ENCODE results near the gene IL34. TPM values are rescaled to one million over a fixed set of nuclear protein-coding genes. Genes with fewer than 3 reads are reported as not detected.

Gene IL34
- polyA plus RNA-seq, 1 of the 3 experiments (the other 2 are of a cell fraction), result 0.18 TPM

- peak overlapping the region; percentile 60; the same call in 1 of the 2 replicates for H2AFZ ChIP-seq (ENCODE audit: low read depth)
- no peaks in the 10 kb centered on the region for H4K20me1 ChIP-seq (ENCODE audit: insufficient read depth)
- peak overlapping the region; percentile 60 for H3K9ac ChIP-seq
- H3K9me2 ChIP-seq, result no peaks in the 10 kb centered on the region
- CTCF ChIA-PET, result interaction anchor here (0.8 to 3.3 kb wide), 14 partner anchors 9 to 66 kb away, joined by 3 to 25 read pairs (median 5); no protein-coding TSS in a partner anchor
- no peaks in the 10 kb centered on the region for H3K27me3 ChIP-seq (ENCODE audit: insufficient read depth)
- H3K9me3 ChIP-seq, result no peaks in the 10 kb centered on the region
- peak overlapping the region; percentile 96 for H3K27ac ChIP-seq (ENCODE audit: low read depth in 2 of 2, low read length in 1 of 2)
- H3K4me1 ChIP-seq (ENCODE audit: control insufficient read depth in 1 of 2, insufficient read depth in 2 of 2, low read depth in 1 of 2, low read length in 1 of 2), result peaks cover 54 to 73% of the 10 kb centered on the region in 2 experiments; a peak in 3 of 4 replicates
- no peaks in the 10 kb centered on the region for H3K79me2 ChIP-seq (ENCODE audit: insufficient read depth)
- H3K4me3 ChIP-seq (ENCODE audit: low read depth in 2 of 2, low read length in 1 of 2), result no peak overlapping the region
- peak overlapping the region; percentile 60 for H3K4me2 ChIP-seq
- TF ChIP-seq GATA2 (CRISPR knock-in tag; IDR thresholded peaks at IDR 0.05) (no peak), MXI1 (IDR thresholded peaks at IDR 0.05; ENCODE audit: low read depth, low read length) (peak; percentile 14; the same call in 1 of the 2 replicates)
- POLR2A ChIA-PET, result interaction anchor here (0.8 to 1.7 kb wide), 7 partner anchors 8 to 585 kb away, joined by 3 to 17 read pairs (median 4); partner anchors contain the start of gene CMTR2
- 82% methylated on average over 6 of the region's 6 CpGs for WGBS (ENCODE audit: low lambda C conversion rate)
- H3F3A ChIP-seq (replicated peaks; ENCODE audit: insufficient read depth), result peaks cover 32% of the 10 kb centered on the region
- H3K36me3 ChIP-seq (replicated peaks in 1 of 2; ENCODE audit: control insufficient read depth in 1 of 2, insufficient read depth in 2 of 2, low read length in 1 of 2), result no peaks in the 10 kb centered on the region
- DNase-seq, result no peak
Measured at GRCh38 chr16:70703835-70704381, 57.5 kb downstream of the IL34 start.

- peak overlapping the region; percentile 96 for H3K27ac ChIP-seq (ENCODE audit: low read depth in 2 of 2, low read length in 1 of 2)
- CTCF ChIA-PET, result interaction anchor here (2.0 to 3.3 kb wide), 4 partner anchors 9 to 65 kb away, joined by 8 to 25 read pairs (median 18); no protein-coding TSS in a partner anchor
- 0 out of 2 replicates have a peak overlapping the region, but pooled peaks have one; percentile 60 for H3K9ac ChIP-seq
- TF ChIP-seq USF1 (IDR thresholded peaks at IDR 0.05; ENCODE audit: borderline replicate concordance, low read depth), result no peak
- no peak for TF ChIP-seq RFX5 (IDR thresholded peaks at IDR 0.05; ENCODE audit: low read length)
- no peak for TF ChIP-seq IRF3 (IDR thresholded peaks at IDR 0.05; ENCODE audit: low read depth, low read length)
- TF ChIP-seq CTCF (IDR thresholded peaks at IDR 0.05), result no peak
- TF ChIP-seq GATA2 (CRISPR knock-in tag; IDR thresholded peaks at IDR 0.05), result no peak
- no peak for TF ChIP-seq REST (IDR thresholded peaks at IDR 0.05; ENCODE audit: low read depth, low read length)
- TF ChIP-seq RXRA (IDR thresholded peaks at IDR 0.05; ENCODE audit: borderline replicate concordance, low read depth), result no peak
- TF ChIP-seq EZH2phosphoT487 (IDR thresholded peaks at IDR 0.05; ENCODE audit: borderline replicate concordance, low read depth), result no peak
- no peak for TF ChIP-seq SMC3 (IDR thresholded peaks at IDR 0.05; ENCODE audit: low read depth, low read length)
- no peak for TF ChIP-seq TAF1 (IDR thresholded peaks at IDR 0.05; ENCODE audit: borderline replicate concordance, low read depth, low read length)
- TF ChIP-seq NFIC (IDR thresholded peaks at IDR 0.05; ENCODE audit: borderline replicate concordance), result no peak
- TF ChIP-seq FOXM1 (IDR thresholded peaks at IDR 0.05; ENCODE audit: low read depth), result no peak
- TF ChIP-seq EP300 (IDR thresholded peaks at IDR 0.05; ENCODE audit: borderline replicate concordance in 1 of 2, low read depth in 1 of 2, low read length in 1 of 2), result no peak
- no peak for TF ChIP-seq SIN3A (IDR thresholded peaks at IDR 0.05; ENCODE audit: borderline replicate concordance, low read depth, low read length)
- TF ChIP-seq FOXJ3 (CRISPR knock-in tag; IDR thresholded peaks at IDR 0.05), result no peak
- TF ChIP-seq GABPA (IDR thresholded peaks at IDR 0.05; ENCODE audit: low read depth), result no peak
- TF ChIP-seq FOSL2 (IDR thresholded peaks at IDR 0.05; ENCODE audit: borderline replicate concordance, low read depth), result no peak
- TF ChIP-seq TEAD4 (IDR thresholded peaks at IDR 0.05; ENCODE audit: borderline replicate concordance, insufficient read depth), result no peak
Measured at GRCh38 chr16:70704586-70704985, 58.2 kb downstream of the IL34 start.

More at GRCh38 chr16:70704586-70704985, 58.2 kb downstream of the IL34 start:
- no peak overlapping the region for H3K4me3 ChIP-seq (ENCODE audit: low read depth in 2 of 2, low read length in 1 of 2)
- DNase-seq, result no peak
- peaks cover 54 to 77% of the 10 kb centered on the region in 2 experiments; a peak in 3 of 4 replicates for H3K4me1 ChIP-seq (ENCODE audit: control insufficient read depth in 1 of 2, insufficient read depth in 2 of 2, low read depth in 1 of 2, low read length in 1 of 2)
- H2AFZ ChIP-seq (ENCODE audit: low read depth), result no peak overlapping the region
- no peaks in the 10 kb centered on the region for H4K20me1 ChIP-seq (ENCODE audit: insufficient read depth)
- POLR2A ChIA-PET, result interaction anchor here (0.7 to 1.2 kb wide), 2 partner anchors 12 to 34 kb away, joined by 3 read pairs; no protein-coding TSS in a partner anchor
- no peaks in the 10 kb centered on the region for H3K9me2 ChIP-seq
- H3K27me3 ChIP-seq (ENCODE audit: insufficient read depth), result no peaks in the 10 kb centered on the region
- H3K36me3 ChIP-seq (replicated peaks in 1 of 2; ENCODE audit: control insufficient read depth in 1 of 2, insufficient read depth in 2 of 2, low read length in 1 of 2), result no peaks in the 10 kb centered on the region
- peaks cover 32% of the 10 kb centered on the region for H3F3A ChIP-seq (replicated peaks; ENCODE audit: insufficient read depth)
- H3K9me3 ChIP-seq, result no peaks in the 10 kb centered on the region
- no peaks in the 10 kb centered on the region for H3K79me2 ChIP-seq (ENCODE audit: insufficient read depth)
- H3K4me2 ChIP-seq, result peak overlapping the region; percentile 60; the same call in 1 of the 2 replicates
- WGBS (ENCODE audit: low lambda C conversion rate), result 79% methylated on average over 5 of the region's 11 CpGs

Data from SK-N-SH (cell line).